HG02678 (cell line): Measurements from ENCODE around the gene PAFAH1B1.
"Not testable (repeated sequence)": the region's sequence is repeated elsewhere in the genome, so short reads cannot be mapped to it uniquely, and the experiment has no call there.

Source experiments
- ATAC-seq: cut with Tn5 transposase; IDR thresholded peaks from one replicate; pipeline ENCODE4 v1.9.1; 2021; ENCODE audit warnings: mild to moderate bottlenecking, moderate library complexity; ENCODE audit not compliant: unreplicated experiment

Gene PAFAH1B1

GRCh38 chr17:2593821-2594721, 617 bp downstream of the PAFAH1B1 start:
- ATAC-seq: peak; percentile 50

GRCh38 chr17:2594722-2595599, 1.5 kb downstream of the PAFAH1B1 start:
- ATAC-seq: no peak

- no peak for ATAC-seq
Observed at GRCh38 chr17:2595716-2596115, 2.3 kb downstream of the PAFAH1B1 start.

- ATAC-seq: no peak
Observed at GRCh38 chr17:2598166-2598565, 4.7 kb downstream of the PAFAH1B1 start.

- no peak for ATAC-seq
Observed at GRCh38 chr17:2602597-2603017, 9.2 kb downstream of the PAFAH1B1 start.

- ATAC-seq: no peak
Observed at GRCh38 chr17:2608350-2608913, 15.0 kb downstream of the PAFAH1B1 start.

- ATAC-seq: no peak
Observed at GRCh38 chr17:2609091-2609490, 15.6 kb downstream of the PAFAH1B1 start.

GRCh38 chr17:2610195-2611175, 17.0 kb downstream of the PAFAH1B1 start:
- ATAC-seq: no peak

GRCh38 chr17:2611627-2612026, 18.2 kb downstream of the PAFAH1B1 start:
- no peak for ATAC-seq

GRCh38 chr17:2612630-2613029, 19.2 kb downstream of the PAFAH1B1 start:
- ATAC-seq: no peak

GRCh38 chr17:2613089-2613808, 19.8 kb downstream of the PAFAH1B1 start:
- no peak for ATAC-seq

- no peak for ATAC-seq
Observed at GRCh38 chr17:2615882-2616281, 22.4 kb downstream of the PAFAH1B1 start.

- no peak for ATAC-seq
Observed at GRCh38 chr17:2621241-2621640, 27.8 kb downstream of the PAFAH1B1 start.

- ATAC-seq: not testable (repeated sequence)
Observed at GRCh38 chr17:2621951-2622405, 28.5 kb downstream of the PAFAH1B1 start.

GRCh38 chr17:2622721-2623301, 29.4 kb downstream of the PAFAH1B1 start:
- ATAC-seq: not testable (repeated sequence)

- ATAC-seq: no peak
Observed at GRCh38 chr17:2624292-2624731, 30.9 kb downstream of the PAFAH1B1 start.

GRCh38 chr17:2626626-2627219, 33.3 kb downstream of the PAFAH1B1 start:
- not testable (repeated sequence) for ATAC-seq

GRCh38 chr17:2628922-2629321, 35.5 kb downstream of the PAFAH1B1 start:
- not testable (repeated sequence) for ATAC-seq
